ENCODE measurements around the gene ASPG. TPM values are rescaled to one million over a fixed set of nuclear protein-coding genes. Genes with fewer than 3 reads are reported as not detected.

The ASPG gene
- total RNA-seq, 1 experiment from 2014 or later, result 3.4 TPM

- peak overlapping the region; percentile 70; the same call in 1 of the 2 replicates for H3K4me3 Mint-ChIP-seq
- peaks cover 37% of the 10 kb centered on the region for H3K27me3 Mint-ChIP-seq (ENCODE audit: low read depth)
- H3K36me3 Mint-ChIP-seq, result peaks cover 6% of the 10 kb centered on the region
- POLR2A ChIA-PET, result no interaction called here
- H3K4me1 Mint-ChIP-seq, result peaks cover 14% of the 10 kb centered on the region
- H3K9me3 Mint-ChIP-seq, result peaks cover 10% of the 10 kb centered on the region
- no peak for ATAC-seq
- CTCF ChIA-PET, result interaction anchor here (3.0 kb wide), 1 partner anchor 56 kb away, joined by 21 read pairs; no protein-coding TSS in a partner anchor
- H3K27ac Mint-ChIP-seq, result no peak overlapping the region
- peak; percentile 15 for DNase-seq (ENCODE audit: low spot score)
- no peak for TF ChIP-seq TEAD1 (CRISPR knock-in tag; IDR thresholded peaks at IDR 0.05)
- TF ChIP-seq ZBTB43 (CRISPR knock-in tag; IDR thresholded peaks at IDR 0.05), result no peak
- no peak for TF ChIP-seq FOXJ3 (CRISPR knock-in tag; IDR thresholded peaks at IDR 0.05; ENCODE audit: borderline replicate concordance)
Observed at GRCh38 chr14:104134061-104134965, 48.8 kb downstream of the ASPG start.

- CTCF ChIA-PET, result interaction anchor here (0.9 kb wide), 1 partner anchor 71 kb away, joined by 5 read pairs; no protein-coding TSS in a partner anchor
- Mint-ChIP-seq H3K4me3 (peak overlapping the region; percentile 70), H3K9me3 (peaks cover under 1% of the 10 kb centered on the region; the same call in 1 of the 2 replicates), H3K4me1 (peaks cover 19% of the 10 kb centered on the region), H3K27ac (no peak overlapping the region), H3K36me3 (no peaks in the 10 kb centered on the region), H3K27me3 (ENCODE audit: low read depth) (peaks cover 31% of the 10 kb centered on the region)
- TF ChIP-seq CDX4 (CRISPR knock-in tag; IDR thresholded peaks at IDR 0.05; ENCODE audit: borderline replicate concordance) (no peak), FOXP4 (CRISPR knock-in tag; IDR thresholded peaks at IDR 0.05) (0 out of 2 replicates have a peak, but pooled peaks have one; percentile 13), CTCF (IDR thresholded peaks at IDR 0.05) (0 out of 2 replicates have a peak, but pooled peaks have one; percentile 12), SP1 (CRISPR knock-in tag; conservative IDR thresholded peaks at IDR 0.05) (0 out of 2 replicates have a peak, but pooled peaks have one; percentile 19), ZNF671 (CRISPR knock-in tag; IDR thresholded peaks at IDR 0.05) (no peak), FOXP1 (CRISPR knock-in tag; IDR thresholded peaks at IDR 0.05; ENCODE audit: borderline replicate concordance) (no peak), HMGXB4 (CRISPR knock-in tag; IDR thresholded peaks at IDR 0.05) (peak; percentile 56; the same call in 1 of the 2 replicates), USF2 (CRISPR knock-in tag; IDR thresholded peaks at IDR 0.05) (peak; percentile 11; the same call in 1 of the 2 replicates)
- POLR2A ChIA-PET, result no interaction called here
- DNase-seq (ENCODE audit: low spot score) (peak; percentile 87), ATAC-seq (peak; percentile 48)
Observed at GRCh38 chr14:104135121-104135903, 49.8 kb downstream of the ASPG start.
